Measurements from ENCODE around the gene PTTG1. TPM values are rescaled to one million over a fixed set of nuclear protein-coding genes. Genes with fewer than 3 reads are reported as not detected.

PTTG1 gene
- total and polyA plus RNA-seq, 9 of the 15 experiments (the other 6 are each of a cell fraction or from before 2014, with no cell fraction given): 193 to 1,088 (median 349) TPM

- TF ChIP-seq ZNF764 (CRISPR knock-in tag; IDR thresholded peaks at IDR 0.05; ENCODE audit: low read depth) (no peak), TEAD2 (tag; IDR thresholded peaks at IDR 0.05) (no peak), GTF2F1 (IDR thresholded peaks at IDR 0.05; ENCODE audit: low read depth, low read length) (no peak), ATF1 (CRISPR knock-in tag; IDR thresholded peaks at IDR 0.05) (no peak), ATF1 (tag; IDR thresholded peaks at IDR 0.05) (no peak), BDP1 (IDR thresholded peaks at IDR 0.05; ENCODE audit: insufficient read depth, insufficient read length) (no peak), PTTG1 (tag; IDR thresholded peaks at IDR 0.05; ENCODE audit: low read depth) (no peak)
- TF ChIP-seq, protein P1, sequence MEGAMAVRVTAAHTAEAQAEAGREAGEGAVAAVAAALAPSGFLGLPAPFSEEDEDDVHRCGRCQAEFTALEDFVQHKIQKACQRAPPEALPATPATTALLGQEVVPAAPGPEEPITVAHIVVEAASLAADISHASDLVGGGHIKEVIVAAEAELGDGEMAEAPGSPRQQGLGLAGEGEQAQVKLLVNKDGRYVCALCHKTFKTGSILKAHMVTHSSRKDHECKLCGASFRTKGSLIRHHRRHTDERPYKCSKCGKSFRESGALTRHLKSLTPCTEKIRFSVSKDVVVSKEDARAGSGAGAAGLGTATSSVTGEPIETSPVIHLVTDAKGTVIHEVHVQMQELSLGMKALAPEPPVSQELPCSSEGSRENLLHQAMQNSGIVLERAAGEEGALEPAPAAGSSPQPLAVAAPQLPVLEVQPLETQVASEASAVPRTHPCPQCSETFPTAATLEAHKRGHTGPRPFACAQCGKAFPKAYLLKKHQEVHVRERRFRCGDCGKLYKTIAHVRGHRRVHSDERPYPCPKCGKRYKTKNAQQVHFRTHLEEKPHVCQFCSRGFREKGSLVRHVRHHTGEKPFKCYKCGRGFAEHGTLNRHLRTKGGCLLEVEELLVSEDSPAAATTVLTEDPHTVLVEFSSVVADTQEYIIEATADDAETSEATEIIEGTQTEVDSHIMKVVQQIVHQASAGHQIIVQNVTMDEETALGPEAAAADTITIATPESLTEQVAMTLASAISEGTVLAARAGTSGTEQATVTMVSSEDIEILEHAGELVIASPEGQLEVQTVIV (CRISPR knock-in tag; IDR thresholded peaks at IDR 0.05; ENCODE audit: borderline replicate concordance): no peak
- no peak overlapping the region for H3K4me2 ChIP-seq (ENCODE audit: insufficient read depth, low read length)
- DNase-seq (ENCODE audit: extremely low read depth in 1 of 4, low spot score in 3 of 4) (no peak), FAIRE-seq (no peak), ATAC-seq (no peak)
- no peaks in the 10 kb centered on the region; a peak in 1 of 5 replicates for H3K27me3 ChIP-seq (ENCODE audit: control insufficient read depth in 2 of 2, insufficient read depth in 2 of 2, low read length in 2 of 2)
- intact Hi-C loops (cut with micrococcal nuclease) (no loop called here), in situ Hi-C loops (cut with MboI) (no loop called here)
- H4K20me1 ChIP-seq (replicated peaks; ENCODE audit: control insufficient read depth, insufficient read depth, low read length): no peaks in the 10 kb centered on the region; the same call in 1 of the 2 replicates
- H3K9me3 ChIP-seq (replicated peaks; ENCODE audit: control insufficient read depth, insufficient read depth, low read depth, low read length): no peaks in the 10 kb centered on the region
- H3K4me3 ChIP-seq: no peak overlapping the region
- BruUV-seq (replicated peaks): no TSS peak
- H3K36me3 ChIP-seq (ENCODE audit: control insufficient read depth, insufficient read depth, low read length): no peaks in the 10 kb centered on the region
- CTCF ChIA-PET (ENCODE audit: low intra/inter-chr PET ratio): no interaction called here
- H3K27ac ChIP-seq (ENCODE audit: extremely low read depth, low read depth, low read length): no peak overlapping the region
- no peaks in the 10 kb centered on the region for H3K9me1 ChIP-seq (ENCODE audit: control insufficient read depth, insufficient read depth, low read length)
- POLR2A ChIA-PET: no interaction called here
- no peak overlapping the region for H3K9ac ChIP-seq (ENCODE audit: insufficient read depth in 1 of 2, low read depth in 2 of 2, low read length in 2 of 2)
- H3K79me2 ChIP-seq (ENCODE audit: control insufficient read depth, insufficient read depth, low read length): no peaks in the 10 kb centered on the region
- H2AFZ ChIP-seq (ENCODE audit: low read depth, low read length): no peak overlapping the region
- no peaks in the 10 kb centered on the region for H3K4me1 ChIP-seq (replicated peaks in 1 of 2; ENCODE audit: control insufficient read depth in 2 of 2, insufficient read depth in 2 of 2, low read length in 2 of 2)
Observed at GRCh38 chr5:160445751-160446150, 24.1 kb downstream of the PTTG1 start.

Data from K562 (cell line).